GM19467 (cell line): ENCODE results near the gene NBEAL2.
A peak's percentile ranks its signal among the peaks of the same experiment; 100 is the strongest.

ENCODE experiments used
- ATAC-seq: cut with Tn5 transposase; IDR thresholded peaks from one replicate; pipeline ENCODE4 v1.9.1; 2021; ENCODE audit warnings: mild to moderate bottlenecking, moderate library complexity; ENCODE audit not compliant: unreplicated experiment

The NBEAL2 gene, protein sequence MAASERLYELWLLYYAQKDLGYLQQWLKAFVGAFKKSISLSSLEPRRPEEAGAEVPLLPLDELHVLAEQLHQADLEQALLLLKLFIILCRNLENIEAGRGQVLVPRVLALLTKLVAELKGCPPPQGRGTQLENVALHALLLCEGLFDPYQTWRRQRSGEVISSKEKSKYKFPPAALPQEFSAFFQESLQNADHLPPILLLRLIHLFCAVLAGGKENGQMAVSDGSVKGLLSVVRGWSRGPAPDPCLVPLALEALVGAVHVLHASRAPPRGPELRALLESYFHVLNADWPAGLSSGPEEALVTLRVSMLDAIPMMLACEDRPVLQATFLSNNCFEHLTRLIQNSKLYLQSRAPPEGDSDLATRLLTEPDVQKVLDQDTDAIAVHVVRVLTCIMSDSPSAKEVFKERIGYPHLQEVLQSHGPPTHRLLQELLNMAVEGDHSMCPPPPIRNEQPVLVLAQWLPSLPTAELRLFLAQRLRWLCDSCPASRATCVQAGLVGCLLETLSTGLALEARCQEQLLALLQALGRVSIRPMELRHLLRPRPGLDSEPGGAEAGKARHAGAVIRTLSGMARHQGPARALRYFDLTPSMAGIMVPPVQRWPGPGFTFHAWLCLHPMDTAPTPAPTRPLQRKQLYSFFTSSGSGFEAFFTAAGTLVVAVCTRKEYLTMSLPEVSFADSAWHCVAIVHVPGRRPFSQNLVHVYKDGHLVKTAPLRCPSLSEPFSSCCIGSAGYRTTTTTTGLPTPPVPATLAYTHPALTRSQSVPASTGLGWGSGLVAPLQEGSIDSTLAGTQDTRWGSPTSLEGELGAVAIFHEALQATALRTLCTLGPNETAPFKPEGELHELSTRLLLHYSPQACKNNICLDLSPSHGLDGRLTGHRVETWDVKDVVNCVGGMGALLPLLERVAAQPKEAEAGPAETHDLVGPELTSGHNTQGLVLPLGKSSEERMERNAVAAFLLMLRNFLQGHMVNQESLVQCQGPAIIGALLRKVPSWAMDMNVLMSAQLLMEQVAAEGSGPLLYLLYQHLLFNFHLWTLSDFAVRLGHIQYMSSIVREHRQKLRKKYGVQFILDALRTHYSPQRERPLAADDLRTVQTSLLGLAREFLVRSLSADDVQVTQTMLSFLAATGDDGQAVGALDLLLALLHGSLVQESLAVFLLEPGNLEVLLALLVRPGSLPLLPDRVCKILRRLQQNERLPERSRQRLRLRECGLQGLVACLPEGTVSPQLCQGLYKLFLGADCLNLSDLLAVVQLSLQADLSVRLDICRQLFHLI (N-terminal part only)

DNA sequence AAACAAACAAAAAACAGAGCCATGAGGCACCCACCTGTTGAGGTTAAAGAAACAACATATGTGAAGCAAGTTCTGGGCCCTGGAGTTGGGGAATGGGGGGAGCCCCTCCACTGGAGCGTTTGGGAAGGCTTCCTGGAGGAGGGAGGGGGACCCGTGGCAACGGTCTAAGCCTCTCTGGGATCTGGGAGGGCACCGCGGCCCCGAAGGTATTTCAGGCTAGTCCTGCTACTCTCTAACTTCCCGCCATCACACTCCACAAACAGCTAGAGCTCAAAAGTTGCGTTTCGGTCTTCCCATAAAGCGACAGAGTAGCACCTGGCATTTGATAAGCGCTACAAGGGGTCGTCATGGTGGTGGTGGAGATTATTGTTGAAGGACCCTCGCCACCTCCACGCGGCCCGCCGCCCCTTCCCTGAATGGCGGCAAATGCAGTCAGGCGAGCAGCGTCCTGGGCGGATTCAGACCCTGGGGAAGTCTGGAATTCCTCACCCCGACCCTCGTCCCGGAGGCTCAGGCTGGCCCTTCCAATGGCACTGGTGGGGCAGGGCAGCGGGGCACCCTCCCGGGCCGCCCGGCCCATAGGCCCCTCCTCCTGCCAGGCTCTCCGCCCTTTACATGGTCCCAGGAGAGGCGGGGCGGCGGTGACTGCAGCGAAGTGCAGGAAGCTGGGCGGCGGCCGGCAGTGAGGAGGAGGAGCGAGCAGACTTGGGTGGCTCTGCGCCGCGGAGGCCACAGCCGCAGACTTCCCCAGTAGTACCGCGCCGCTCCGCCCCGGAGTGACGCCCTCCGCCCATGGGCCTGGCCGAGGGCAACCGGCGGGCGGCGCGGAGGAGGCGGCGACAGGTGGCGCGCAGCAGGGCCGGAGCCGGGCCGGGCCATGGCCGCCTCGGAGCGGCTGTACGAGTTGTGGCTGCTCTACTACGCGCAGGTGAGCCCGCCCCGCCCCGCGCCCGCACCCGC lies at the start of gene NBEAL2:
Gene NBEAL2 (plus strand): TSS at position 682 of the 960 bp plus-strand sequence. CDS start 196 bp downstream, at position 878.
- ATAC-seq = peak; percentile 75

DNA sequence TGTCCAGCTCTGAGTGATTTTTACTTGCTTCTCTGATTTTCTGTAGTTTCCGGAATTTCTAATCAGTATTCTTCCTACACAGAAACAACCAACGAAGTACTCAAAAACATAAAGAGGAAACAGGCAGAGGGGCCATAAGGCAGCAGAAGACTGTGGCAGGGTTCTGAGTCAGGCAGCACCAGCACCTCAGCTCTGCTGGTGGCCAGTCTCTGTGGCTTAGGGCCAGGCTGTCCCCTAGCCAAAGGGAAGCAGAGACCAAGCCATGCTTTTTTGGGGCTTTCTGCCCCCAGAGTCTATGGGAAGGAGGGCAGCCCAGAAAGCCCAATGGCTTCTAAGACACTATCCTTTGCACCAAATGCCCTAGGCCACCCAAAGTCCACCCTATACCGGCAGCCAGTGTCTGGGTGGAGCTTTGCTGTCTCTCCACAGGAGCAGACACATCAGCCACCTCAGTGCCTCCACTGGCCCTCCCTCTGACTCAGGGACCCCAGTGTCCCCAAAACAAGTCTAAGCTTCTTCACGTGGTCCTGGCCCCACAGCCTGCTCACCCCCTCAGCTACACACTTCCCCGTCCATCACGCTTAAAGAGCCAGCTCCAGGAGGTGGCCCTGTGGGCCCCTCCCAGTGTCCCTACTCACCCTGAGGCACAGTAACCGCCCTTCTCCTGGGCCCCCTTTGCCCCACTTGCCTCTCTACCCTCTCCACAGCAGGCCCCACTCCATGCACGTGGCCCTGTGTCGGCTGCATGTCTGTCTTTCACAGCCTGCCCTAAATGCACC lies 49.1 kb upstream of the NBEAL2 start:
- no peak for ATAC-seq

DNA sequence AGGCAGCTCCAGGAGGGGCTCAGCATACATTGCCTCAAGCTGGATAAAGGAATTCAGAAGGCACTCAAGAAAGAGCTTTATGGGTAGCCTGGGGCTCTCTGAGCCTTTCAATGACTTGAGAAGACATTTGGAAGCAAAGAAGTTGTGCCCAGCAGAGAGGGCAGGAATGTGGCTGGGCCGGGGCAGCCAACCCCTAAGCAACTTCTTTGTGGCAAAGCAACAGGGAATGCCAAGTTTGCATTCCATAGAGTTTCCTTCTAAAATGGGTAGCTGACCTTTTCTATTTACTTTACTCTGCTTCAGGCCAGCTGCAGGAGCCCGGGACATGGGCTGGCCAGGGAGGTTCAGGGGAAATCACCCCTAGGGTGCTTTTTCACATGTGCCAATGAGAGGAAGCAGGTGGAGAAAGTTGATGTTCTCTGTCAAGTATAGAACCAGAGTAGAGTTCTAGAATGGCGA lies 48.5 kb upstream of the NBEAL2 start:
- no peak for ATAC-seq

DNA sequence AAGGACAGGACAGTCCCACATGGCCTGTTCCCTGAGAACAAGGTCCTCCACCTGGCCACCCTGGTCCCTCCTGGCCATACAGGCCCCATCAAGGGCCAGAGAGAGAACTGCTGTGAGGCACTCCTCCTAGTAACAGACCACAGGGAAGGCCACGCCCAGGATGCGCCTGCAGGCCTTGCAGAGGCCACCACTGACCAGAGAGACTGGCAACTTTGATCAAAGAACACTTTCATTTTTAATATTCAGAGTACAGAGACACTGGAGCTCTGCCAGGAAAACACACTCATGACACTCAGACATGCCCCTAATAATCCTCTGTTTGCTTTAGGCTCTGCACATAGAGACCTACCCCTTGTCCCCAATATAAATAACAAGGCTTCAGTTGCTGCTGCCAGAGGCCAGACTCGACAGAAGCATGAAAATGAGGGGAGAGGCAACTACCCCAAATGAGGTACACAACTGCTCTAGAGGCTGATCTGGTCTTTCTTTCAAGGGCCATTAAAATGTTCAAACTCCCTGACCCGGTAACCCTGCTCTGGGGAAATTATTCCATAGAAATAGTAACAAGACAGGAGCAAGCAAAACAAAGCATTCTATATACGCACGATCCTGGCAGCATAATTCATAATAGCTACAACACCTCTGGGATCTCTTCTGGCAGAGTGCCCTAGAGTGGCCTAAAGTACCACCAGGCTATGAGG lies 47.7 kb upstream of the NBEAL2 start:
- ATAC-seq = no peak

DNA sequence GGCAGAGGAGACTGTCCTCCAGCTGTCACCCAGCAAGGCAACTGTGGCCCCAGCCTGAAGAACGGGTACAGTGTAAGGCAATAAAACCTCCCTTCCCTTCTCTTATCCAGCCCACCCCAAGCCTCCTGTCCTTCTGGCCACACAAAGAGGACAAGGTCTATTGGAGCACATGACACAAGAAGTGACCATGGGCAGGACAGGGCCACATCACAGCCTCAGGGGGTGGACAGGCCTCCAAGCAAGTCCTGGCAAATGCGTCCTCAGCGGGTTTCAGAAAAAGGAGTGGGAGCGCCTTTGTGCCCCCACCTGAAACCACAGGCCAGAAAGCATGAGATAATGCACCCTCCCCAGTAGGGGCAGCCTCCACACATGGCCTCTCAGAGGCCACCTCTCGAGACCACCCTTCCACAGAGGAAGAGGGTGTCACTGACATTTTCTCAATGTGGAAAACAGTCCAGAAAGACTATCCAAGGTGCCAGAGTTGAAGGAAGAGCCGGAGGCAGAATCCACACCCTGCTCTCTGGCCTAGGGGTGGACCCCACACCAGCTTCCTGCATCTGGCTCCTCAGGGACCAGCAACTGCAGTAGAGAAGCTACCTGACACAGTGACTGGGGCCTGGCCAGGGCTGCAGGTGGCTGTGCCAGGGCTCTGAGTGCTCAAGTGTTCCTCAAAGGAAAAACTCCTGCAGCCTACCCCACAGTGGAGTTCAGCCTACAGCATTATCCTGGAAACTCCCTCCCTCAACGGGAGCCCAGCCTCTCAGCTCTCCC lies 46.8 kb upstream of the NBEAL2 start:
- no peak for ATAC-seq

DNA sequence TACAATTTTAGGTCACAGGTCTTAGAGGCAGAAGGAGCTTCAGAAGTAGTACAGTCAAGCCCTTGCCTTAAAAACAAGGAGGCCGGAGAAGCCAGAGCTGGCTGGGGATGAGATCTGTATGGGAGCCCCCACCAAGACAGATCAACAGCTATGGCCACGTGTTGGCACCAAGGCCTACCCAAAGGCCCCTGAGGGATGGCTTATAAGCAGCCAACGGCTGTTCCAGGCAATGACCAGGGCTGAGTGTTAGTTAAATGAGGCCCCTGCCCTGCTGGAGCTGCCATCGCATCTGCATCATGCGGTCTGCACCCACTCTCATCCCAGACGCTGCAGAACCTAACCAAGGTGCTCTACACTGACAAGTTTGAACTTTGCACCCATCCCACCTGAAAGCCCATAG lies 46.2 kb upstream of the NBEAL2 start:
- ATAC-seq = no peak

DNA sequence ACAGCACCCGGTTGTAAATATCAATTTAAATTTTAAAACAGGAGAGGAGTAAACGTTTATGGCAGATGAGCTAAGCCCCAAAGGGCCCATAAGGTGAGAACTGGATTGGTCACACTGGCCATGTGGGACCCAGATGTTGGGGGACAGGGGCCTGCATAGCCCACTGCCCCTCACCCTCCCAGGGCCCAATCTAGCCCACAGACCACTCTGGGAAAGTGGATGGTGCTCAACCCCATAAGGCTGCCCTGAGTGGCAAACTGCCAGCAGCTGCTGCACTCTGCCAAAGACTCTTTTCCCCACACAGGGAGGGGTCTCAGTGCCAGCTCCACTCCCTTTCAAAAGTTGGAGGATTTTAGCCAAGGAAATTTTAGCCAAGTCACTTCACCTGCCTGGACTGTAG lies 45.4 kb upstream of the NBEAL2 start:
- no peak for ATAC-seq

DNA sequence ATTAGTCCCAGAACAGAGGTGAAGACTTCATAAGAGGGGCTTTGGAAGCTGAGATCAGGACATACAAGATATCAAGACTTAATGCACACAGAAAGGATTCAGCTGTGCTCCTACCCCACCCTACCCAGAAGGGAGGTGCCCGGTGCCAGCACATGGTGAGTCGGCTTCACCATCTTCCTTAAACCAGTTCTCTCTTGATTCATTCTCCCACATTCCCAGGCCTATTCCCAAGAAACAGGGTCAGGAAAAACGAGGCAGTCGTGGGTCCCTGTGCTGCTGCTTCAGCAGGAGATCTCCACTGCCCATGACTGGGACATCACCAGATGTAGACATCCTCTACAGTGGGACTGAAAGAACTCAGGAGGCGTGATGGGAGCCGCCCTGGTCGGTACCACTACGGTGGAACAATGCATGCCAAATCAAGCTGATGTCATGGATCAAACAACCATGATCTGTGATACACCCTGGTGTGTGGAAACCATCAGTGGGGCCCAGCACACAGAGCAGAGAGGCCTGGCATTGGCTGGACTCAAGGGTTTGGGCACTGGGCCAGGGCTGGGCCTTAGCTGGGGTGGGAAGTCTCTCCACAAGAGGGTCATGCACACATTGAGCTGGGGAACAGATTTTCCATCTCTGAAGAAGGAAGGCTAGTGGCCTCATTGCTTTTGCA lies 44.8 kb upstream of the NBEAL2 start:
- ATAC-seq = no peak

DNA sequence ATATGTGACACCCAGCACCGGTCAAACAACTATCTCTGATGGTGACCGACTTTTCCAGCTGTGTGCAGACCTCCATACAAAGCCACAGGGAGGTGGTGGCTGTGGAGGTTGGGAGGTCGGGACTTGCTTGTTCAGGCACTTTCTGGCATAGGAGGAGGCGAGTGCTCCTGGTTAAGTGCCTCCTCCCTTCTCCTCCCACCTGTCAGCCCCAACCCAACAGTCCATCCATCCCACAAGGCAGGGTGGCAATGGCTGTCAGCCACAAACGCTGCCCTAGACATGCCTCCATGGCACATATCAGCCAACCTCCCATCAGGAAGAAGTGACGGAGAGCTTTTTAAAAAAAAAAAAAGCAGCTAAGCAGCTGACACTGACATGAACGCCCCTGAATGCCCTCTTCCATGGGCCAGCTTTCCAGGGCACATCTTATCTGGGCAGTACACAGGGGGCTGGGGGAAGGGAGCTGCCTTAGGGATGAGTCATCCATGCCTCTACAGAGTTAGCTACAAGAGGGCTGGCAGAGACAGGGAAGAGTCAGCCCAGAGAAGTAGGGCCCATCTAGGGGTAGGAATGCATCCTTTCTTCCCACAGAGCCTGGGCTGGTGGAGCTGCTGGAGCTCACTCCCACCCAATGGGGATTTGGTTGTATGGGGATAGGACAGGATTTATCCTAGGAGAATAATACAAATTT lies 44.2 kb upstream of the NBEAL2 start:
- no peak for ATAC-seq

DNA sequence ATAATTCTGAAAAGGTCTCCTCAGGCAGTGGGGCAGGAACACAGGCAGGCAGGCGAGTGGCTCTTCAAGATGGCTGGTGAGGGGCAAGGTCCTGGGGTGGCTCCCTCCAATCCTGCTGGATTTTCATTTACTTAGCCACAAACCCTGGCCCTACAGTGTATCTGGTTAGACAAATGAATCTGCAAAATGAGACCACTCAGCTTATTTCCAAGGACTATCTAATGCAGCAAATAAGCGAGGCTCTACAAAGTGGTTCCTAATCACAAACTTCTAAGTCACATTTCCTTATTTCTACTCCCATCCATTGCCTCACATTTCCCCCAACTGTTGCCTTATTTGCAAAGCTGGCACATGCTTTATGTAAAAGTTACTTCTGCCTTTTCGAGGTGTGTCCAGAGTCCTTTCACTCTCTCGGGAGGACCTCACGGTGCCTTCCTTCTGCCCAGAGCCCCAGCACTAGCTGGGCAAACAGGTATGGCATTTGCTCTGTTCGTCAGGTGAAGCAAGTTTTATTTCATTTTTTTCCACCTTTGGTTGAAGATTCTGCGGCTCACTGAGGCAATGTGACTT lies 43.4 kb upstream of the NBEAL2 start:
- no peak for ATAC-seq

DNA sequence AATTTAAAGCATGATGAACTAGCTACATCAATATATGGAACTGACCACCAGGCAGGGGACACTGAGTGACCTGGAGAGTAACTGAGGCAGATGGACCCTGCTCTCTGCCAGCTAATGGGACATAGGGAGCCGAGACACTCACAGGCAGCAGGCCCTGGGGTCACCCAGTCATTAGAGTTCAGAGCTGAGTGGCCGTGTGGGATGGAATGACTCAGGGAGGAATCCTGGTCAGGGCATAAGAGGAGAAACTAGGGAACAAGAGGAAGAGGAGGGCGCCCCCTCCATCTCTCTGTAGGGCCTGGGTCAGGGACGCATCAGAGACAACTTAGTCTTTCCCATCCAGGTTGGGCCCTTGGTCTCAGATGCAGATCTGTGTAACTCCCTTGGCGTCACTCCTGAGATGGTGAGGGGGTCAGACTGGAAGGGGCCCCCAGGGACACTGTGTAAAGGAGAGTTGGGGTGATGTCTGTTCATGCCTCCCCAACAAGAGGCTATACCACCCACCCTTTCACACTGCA lies 42.7 kb upstream of the NBEAL2 start:
- ATAC-seq = no peak

DNA sequence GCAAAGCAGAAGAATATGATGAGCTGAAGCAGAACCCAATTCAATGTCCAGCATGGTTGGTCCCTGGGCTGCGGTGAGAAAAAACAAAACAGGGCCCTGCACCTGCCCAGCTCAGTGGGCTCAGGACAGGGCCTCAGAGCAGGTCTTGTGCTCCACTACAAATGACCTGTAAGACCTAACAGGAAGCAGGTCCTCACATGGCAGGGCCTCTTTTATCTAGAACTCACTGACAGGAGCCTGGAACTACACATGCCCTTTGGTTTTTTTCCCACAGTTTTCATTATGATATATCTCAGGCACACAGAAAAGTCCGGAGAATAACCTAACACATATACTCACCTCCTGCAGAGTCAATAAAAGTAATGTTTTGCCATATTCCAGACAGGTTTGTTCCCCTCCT lies 41.3 kb upstream of the NBEAL2 start:
- ATAC-seq = no peak

DNA sequence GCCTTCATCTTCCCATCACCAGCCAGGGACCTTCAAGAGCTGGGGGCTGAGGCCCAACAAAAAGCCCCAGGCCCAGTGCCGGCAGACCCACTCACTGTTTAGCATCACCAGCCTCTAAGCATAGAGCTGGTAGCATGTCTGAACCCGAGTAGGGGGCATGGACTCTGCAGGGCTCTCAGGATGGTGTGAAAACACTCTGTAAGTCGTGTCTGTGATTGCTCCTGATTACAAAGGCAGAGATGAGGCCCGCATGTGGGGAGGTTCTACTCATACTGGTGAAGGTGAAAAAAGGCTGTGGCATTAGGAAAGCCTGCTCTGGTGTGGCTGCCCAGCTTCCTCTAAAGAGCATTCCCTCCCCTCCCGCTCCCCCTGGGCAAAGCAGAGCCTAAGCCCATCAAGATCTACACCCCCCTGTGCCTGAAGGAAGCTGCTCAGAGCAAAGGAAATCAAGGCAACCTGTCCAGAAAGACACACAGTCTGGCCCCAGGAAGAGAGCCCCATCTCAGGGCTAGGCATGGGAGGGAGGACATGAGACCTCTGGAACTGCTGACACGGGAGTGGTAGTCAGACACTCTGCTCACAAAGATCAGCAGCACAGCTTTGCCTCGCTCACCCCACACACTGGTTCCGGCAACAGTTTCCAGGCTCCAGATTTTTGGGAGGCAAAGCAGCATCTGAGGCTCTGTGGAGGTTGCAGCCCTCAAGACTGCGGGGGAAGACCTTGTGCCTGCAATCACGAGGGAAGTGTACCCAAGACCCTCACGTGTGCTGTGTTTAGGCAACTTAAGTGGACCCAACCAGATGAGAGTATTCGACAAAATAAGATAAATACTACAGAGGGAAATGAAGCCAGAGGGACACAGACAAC lies 39.7 kb upstream of the NBEAL2 start:
- ATAC-seq = no peak

DNA sequence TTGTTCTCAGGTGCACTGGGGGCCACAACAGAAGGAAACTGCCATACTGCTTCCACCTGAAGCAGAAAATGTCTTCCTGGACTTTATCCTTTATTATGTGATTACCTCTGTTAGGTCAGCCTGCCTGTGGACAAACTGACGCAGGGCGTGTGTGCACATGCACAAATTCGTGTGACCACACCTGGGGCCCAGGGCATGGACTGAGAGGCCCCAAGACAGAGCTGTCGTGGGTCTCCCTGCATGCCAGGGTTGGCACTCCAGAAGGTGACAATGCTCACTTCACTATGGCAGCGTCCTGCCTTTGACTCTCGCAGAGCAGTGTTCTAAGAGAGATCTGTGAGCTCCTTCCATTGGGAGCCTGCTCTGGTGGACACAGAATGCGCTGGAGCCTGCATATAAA lies 37.4 kb upstream of the NBEAL2 start:
- ATAC-seq = no peak
